MM.1S (cell line): ENCODE measurements around the gene SNRNP27.

ENCODE experiments used
- DNase-seq: peaks from one replicate; pipeline ENCODE4 v3.0.0-alpha.2; 2015
- H2AFZ ChIP-seq: fragments of 300-600 bp; sonication (generic); 2 replicates; pipeline ENCODE4 v1.6.0; 2016; ENCODE audit warnings: antibody characterized with exemption, low read length
- H3F3A ChIP-seq: fragments of 300-600 bp; sonication (generic); 2 replicates; pipeline ENCODE4 v1.6.1; 2016; ENCODE audit warnings: mild to moderate bottlenecking, antibody characterized with exemption, low read length, moderate library complexity, mixed read lengths; ENCODE audit not compliant: insufficient read depth
- H3K27ac ChIP-seq: fragments of 300-600 bp; sonication (generic); 2 replicates; pipeline ENCODE4 v1.5.1; 2016; ENCODE audit warnings: mild to moderate bottlenecking, low read length
- H3K27me3 ChIP-seq: fragments of 300-600 bp; sonication (generic); replicated peaks from 2 replicates; pipeline ENCODE4 v1.6.0; 2016; ENCODE audit warnings: low read length; ENCODE audit not compliant: insufficient read depth
- H3K36me3 ChIP-seq: fragments of 300-600 bp; sonication (generic); replicated peaks from 2 replicates; pipeline ENCODE4 v1.6.1; 2016; ENCODE audit warnings: mild to moderate bottlenecking, low read length, mixed read lengths; ENCODE audit not compliant: insufficient read depth
- H3K4me1 ChIP-seq: fragments of 300-600 bp; sonication (generic); 2 replicates; pipeline ENCODE4 v1.6.1; 2016; ENCODE audit warnings: low read length, mixed read lengths
- H3K4me2 ChIP-seq: fragments of 300-600 bp; sonication (generic); 2 replicates; pipeline ENCODE4 v1.6.0; 2016; ENCODE audit warnings: low read depth, low read length
- H3K4me3 ChIP-seq: fragments of 300-600 bp; sonication (generic); 2 replicates; pipeline ENCODE4 v1.5.1; 2016; ENCODE audit warnings: low read length, mixed read lengths
- H3K79me2 ChIP-seq: fragments of 300-600 bp; sonication (generic); 2 replicates; pipeline ENCODE4 v1.6.1; 2016; ENCODE audit warnings: mixed run types, low read length, mixed read lengths
- H3K9ac ChIP-seq: fragments of 300-600 bp; sonication (generic); 2 replicates; pipeline ENCODE4 v1.6.1; 2016; ENCODE audit warnings: low read length, mixed read lengths
- H3K9me2 ChIP-seq: fragments of 300-600 bp; sonication (generic); replicated peaks from 2 replicates; pipeline ENCODE4 v1.6.1; 2016; ENCODE audit warnings: mild to moderate bottlenecking, low read length, mixed read lengths; ENCODE audit not compliant: insufficient read depth
- H3K9me3 ChIP-seq: fragments of 300-600 bp; sonication (generic); replicated peaks from 2 replicates; pipeline ENCODE4 v1.6.1; 2016; ENCODE audit warnings: mild to moderate bottlenecking, low read length, mixed read lengths; ENCODE audit not compliant: insufficient read depth
- H4K20me1 ChIP-seq: fragments of 300-600 bp; sonication (generic); 2 replicates; pipeline ENCODE4 v1.6.1; 2016; ENCODE audit warnings: mild to moderate bottlenecking, low read length, moderate library complexity, mixed read lengths; ENCODE audit not compliant: insufficient read depth
- EZH2 ChIP-seq: fragments of 300-600 bp; sonication (generic); optimal IDR thresholded peaks from 2 replicates; pipeline ENCODE3; 2017; ENCODE audit warnings: low read depth, mild to moderate bottlenecking, antibody characterized with exemption, low read length, mixed read lengths
- EZH2phosphoT487 ChIP-seq: fragments of 300-600 bp; sonication (generic); IDR thresholded peaks from 2 replicates; pipeline ENCODE4 v1.6.1; 2018; ENCODE audit warnings: antibody characterized with exemption, low read length
- TF ChIP-seq, protein P1 (sequence below): fragments of 300-600 bp; sonication (generic); IDR thresholded peaks from 2 replicates; pipeline ENCODE4 v1.5.1; 2016; ENCODE audit warnings: antibody characterized with exemption, low read length, mixed read lengths

Gene SNRNP27

DNA sequence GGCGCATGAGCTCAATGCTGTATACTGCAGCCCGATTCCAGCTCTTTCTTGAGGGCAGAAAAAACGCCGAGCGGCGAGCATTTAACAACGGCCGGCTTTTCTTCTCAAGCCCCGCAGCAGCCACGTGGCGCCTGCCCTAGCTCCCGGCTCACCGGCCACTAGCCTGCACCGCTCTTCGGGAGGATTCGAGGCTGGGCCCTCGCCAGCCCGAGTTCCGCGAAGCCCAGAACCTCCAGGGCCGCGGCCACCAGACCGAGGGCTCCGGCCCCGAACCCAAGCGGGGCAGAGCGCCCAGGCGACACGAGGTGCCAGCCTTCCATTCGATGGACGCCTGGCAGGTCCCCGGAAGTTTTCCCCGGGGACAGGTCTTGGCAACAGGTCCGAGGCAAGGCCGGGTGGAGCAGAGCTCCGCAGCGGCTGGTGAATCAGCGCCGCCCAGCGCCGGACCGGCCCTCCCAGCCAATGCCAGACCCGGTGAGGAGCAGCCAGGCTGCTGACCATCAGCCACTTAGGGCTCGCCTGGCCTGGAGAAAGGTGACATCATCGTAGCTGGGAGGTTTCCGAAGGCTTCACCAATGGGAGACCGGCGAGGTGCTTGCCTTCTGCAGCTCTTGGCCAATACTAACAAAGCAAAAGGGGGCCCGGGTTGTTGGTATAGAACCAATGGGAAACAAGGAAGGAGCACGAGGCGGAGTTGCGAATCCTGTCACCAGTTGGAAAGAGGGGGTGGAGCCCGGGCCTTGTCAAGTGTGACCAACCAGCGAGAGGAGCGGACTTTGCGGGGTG is 20.6 kb downstream of the SNRNP27 start:
- Histone ChIP-seq H3K4me1 (peaks cover 12% of the 10 kb centered on the region; the same call in 1 of the 2 replicates), H4K20me1 (no peaks in the 10 kb centered on the region), H3K4me2 (peak overlapping the region; percentile 84), H3K36me3 (no peaks in the 10 kb centered on the region), H3K27me3 (no peaks in the 10 kb centered on the region), H3K9me2 (no peaks in the 10 kb centered on the region), H2AFZ (peak overlapping the region; percentile 75), H3F3A (peaks cover 17% of the 10 kb centered on the region; the same call in 1 of the 2 replicates), H3K4me3 (peak overlapping the region; percentile 84), H3K9ac (peak overlapping the region; percentile 91), H3K9me3 (no peaks in the 10 kb centered on the region), H3K27ac (peak overlapping the region; percentile 88), H3K79me2 (peaks cover 16% of the 10 kb centered on the region; the same call in 1 of the 2 replicates)
- DNase-seq = peak; percentile 100
- TF ChIP-seq, protein P1, sequence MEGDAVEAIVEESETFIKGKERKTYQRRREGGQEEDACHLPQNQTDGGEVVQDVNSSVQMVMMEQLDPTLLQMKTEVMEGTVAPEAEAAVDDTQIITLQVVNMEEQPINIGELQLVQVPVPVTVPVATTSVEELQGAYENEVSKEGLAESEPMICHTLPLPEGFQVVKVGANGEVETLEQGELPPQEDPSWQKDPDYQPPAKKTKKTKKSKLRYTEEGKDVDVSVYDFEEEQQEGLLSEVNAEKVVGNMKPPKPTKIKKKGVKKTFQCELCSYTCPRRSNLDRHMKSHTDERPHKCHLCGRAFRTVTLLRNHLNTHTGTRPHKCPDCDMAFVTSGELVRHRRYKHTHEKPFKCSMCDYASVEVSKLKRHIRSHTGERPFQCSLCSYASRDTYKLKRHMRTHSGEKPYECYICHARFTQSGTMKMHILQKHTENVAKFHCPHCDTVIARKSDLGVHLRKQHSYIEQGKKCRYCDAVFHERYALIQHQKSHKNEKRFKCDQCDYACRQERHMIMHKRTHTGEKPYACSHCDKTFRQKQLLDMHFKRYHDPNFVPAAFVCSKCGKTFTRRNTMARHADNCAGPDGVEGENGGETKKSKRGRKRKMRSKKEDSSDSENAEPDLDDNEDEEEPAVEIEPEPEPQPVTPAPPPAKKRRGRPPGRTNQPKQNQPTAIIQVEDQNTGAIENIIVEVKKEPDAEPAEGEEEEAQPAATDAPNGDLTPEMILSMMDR = peak; percentile 20; the same call in 1 of the 2 replicates
- TF ChIP-seq EZH2phosphoT487 (no peak), EZH2 (no peak)

DNA sequence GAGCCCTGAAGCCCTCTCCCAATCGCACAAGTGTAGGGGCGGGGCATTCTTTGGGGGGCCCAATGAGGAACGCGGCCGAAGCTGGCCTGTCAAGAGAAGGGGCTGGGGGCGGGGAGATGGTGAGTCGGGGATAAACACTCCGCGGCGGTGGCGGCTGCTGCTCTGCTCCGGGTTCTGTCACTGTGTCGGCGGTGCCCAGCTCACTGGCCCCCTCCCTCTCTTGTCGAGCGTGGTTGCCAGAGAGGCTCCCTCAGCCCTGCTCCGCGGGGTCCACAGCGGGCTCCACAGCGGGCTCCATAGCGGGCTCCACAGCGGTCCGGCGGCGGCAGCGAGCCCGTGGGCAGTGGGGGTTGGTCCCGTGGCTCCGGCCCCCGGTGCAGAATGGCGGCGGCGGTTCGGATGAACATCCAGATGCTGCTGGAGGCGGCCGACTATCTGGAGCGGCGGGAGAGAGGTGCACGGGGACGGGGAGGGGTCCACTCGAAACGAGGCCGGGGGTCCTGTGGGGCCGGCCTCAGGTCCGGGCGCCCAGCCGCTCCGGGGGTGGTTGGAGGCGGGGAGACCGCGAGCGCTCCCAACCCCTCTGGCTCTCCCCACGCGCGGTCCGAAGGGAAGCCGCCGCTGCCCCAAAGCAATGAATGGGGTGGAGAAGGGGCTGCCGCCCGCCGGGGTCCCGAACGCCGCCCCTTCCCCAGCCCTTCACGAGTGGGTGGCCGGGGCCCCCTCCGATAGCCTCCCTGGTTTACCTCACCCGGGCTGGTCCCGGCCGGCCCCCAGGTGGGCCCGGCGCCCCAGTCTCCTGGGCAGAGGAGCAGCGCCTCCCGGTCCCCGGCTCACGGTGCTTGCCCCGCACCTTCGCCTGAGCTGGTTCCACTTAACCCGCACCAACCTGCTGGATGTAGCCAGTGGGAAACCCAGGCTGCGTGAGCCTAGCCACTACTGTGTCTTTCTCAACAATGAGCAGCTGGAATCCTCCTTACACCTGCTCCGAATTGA is 21.5 kb downstream of the SNRNP27 start, which contains the start of gene MXD1:
MXD1 (plus strand) TSS at position 160 of the 996 bp plus-strand sequence; CDS start at position 382, 222 bp downstream.
- H3F3A ChIP-seq = peaks cover 17% of the 10 kb centered on the region; the same call in 1 of the 2 replicates
- peak within 1 kb of the TSS; percentile 88 for H3K27ac ChIP-seq
- H3K79me2 ChIP-seq = peaks cover 16% of the 10 kb centered on the region; the same call in 1 of the 2 replicates
- peak within 1 kb of the TSS; percentile 84 for H3K4me2 ChIP-seq
- peak within 1 kb of the TSS; percentile 83 for H2AFZ ChIP-seq
- H3K27me3 ChIP-seq = no peaks in the 10 kb centered on the region
- peak within 1 kb of the TSS; percentile 84 for H3K4me3 ChIP-seq
- DNase-seq = no peak
- H3K9ac ChIP-seq = peak within 1 kb of the TSS; percentile 91
- no peaks in the 10 kb centered on the region for H3K9me3 ChIP-seq
- no peaks in the 10 kb centered on the region for H4K20me1 ChIP-seq
- TF ChIP-seq, protein P1 = no peak
- TF ChIP-seq EZH2 (no peak), EZH2phosphoT487 (no peak)
- H3K36me3 ChIP-seq = no peaks in the 10 kb centered on the region
- peaks cover 12% of the 10 kb centered on the region; the same call in 1 of the 2 replicates for H3K4me1 ChIP-seq
- H3K9me2 ChIP-seq = no peaks in the 10 kb centered on the region

DNA sequence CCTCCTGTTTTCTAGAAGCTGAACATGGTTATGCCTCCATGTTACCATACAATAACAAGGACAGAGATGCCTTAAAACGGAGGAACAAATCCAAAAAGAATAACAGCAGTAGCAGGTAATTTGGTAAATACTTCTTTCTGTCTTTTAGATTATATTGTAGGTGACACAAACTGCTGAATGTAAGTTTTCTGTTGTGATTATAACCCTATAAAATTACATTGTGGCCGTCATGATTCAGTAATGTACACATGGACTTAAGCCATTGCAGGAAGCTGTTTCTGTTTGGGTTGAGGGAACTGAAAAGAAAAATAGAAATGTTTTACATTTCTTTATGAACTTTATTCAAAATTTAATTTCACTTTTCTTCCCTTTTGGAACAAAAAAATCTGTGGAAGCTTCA is 22.4 kb downstream of the SNRNP27 start:
- H3K4me2 ChIP-seq = peak overlapping the region; percentile 70
- H2AFZ ChIP-seq = peak overlapping the region; percentile 83; the same call in 1 of the 2 replicates
- H3K9me2 ChIP-seq = no peaks in the 10 kb centered on the region
- no peaks in the 10 kb centered on the region for H4K20me1 ChIP-seq
- no peaks in the 10 kb centered on the region for H3K36me3 ChIP-seq
- no peaks in the 10 kb centered on the region for H3K9me3 ChIP-seq
- peak overlapping the region; percentile 84 for H3K4me3 ChIP-seq
- TF ChIP-seq, protein P1 = no peak
- TF ChIP-seq EZH2phosphoT487 (no peak), EZH2 (no peak)
- DNase-seq = no peak
- H3K27me3 ChIP-seq = no peaks in the 10 kb centered on the region
- no peak overlapping the region for H3K27ac ChIP-seq
- H3K79me2 ChIP-seq = peaks cover 16% of the 10 kb centered on the region; the same call in 1 of the 2 replicates
- peaks cover 12% of the 10 kb centered on the region; the same call in 1 of the 2 replicates for H3K4me1 ChIP-seq
- peaks cover 17% of the 10 kb centered on the region; the same call in 1 of the 2 replicates for H3F3A ChIP-seq
- H3K9ac ChIP-seq = peak overlapping the region; percentile 83; the same call in 1 of the 2 replicates
